Measurements from ENCODE around the gene VGLL4.
A peak's percentile ranks its signal among the peaks of the same experiment; 100 is the strongest.
"Not testable (repeated sequence)": the region's sequence is repeated elsewhere in the genome, so short reads cannot be mapped to it uniquely, and the experiment has no call there.

Gene VGLL4

GRCh38 chr3:11542551-11542950, 101.2 kb downstream of the VGLL4 start:
- Mint-ChIP-seq H3K4me1 (no peaks in the 10 kb centered on the region), H3K36me3 (peaks cover 5% of the 10 kb centered on the region), H3K4me3 (no peak overlapping the region), H3K27ac (no peak overlapping the region), H3K9me3 (peaks cover 4% of the 10 kb centered on the region)
- ATAC-seq (no peak), DNase-seq (ENCODE audit: low spot score in 2 of 2) (no peak)

GRCh38 chr3:11541321-11542303, 102.1 kb downstream of the VGLL4 start:
- Mint-ChIP-seq H3K4me1 (no peaks in the 10 kb centered on the region), H3K4me3 (no peak overlapping the region), H3K9me3 (no peaks in the 10 kb centered on the region), H3K36me3 (peaks cover under 1% of the 10 kb centered on the region), H3K27ac (peak overlapping the region; percentile 52)
- no peak for DNase-seq (ENCODE audit: low spot score in 2 of 2)
- ATAC-seq, result no peak

- H3K27ac Mint-ChIP-seq, result peak overlapping the region; percentile 16
- ATAC-seq (no peak), DNase-seq (ENCODE audit: low spot score in 2 of 2) (no peak)
- no peaks in the 10 kb centered on the region for H3K36me3 Mint-ChIP-seq
- H3K4me3 Mint-ChIP-seq, result no peak overlapping the region
- no peaks in the 10 kb centered on the region for H3K9me3 Mint-ChIP-seq
- H3K4me1 Mint-ChIP-seq, result no peaks in the 10 kb centered on the region
Observed at GRCh38 chr3:11539677-11540076, 104.0 kb downstream of the VGLL4 start.

DNA sequence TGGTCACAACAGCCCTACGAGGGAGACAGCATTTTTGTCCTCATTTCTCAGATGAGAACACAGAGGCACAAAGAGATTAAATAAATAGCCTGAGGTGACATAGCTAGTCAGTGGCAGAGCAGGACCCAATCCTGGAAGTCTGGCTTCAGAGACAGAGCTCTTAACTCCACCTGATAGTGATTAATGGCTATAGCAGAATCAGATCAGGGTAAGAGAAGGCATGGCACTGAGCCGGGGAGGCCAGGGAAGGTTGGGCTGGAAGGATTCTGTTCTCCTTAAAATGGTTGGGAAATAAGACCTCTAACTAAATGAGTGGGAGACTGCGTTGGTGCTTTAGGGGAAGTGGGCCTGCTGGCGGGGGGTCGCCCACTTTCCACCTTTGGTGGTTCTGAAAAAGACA, 104.5 kb downstream of the VGLL4 start:
- Mint-ChIP-seq H3K27ac (peak overlapping the region; percentile 16), H3K4me1 (no peaks in the 10 kb centered on the region), H3K4me3 (no peak overlapping the region), H3K9me3 (no peaks in the 10 kb centered on the region), H3K36me3 (no peaks in the 10 kb centered on the region)
- no peak for ATAC-seq
- no peak for DNase-seq (ENCODE audit: low spot score in 2 of 2)

GRCh38 chr3:11538581-11538980, 105.1 kb downstream of the VGLL4 start:
- ATAC-seq, result no peak
- H3K27ac Mint-ChIP-seq, result no peak overlapping the region
- H3K36me3 Mint-ChIP-seq, result no peaks in the 10 kb centered on the region
- H3K4me1 Mint-ChIP-seq, result no peaks in the 10 kb centered on the region
- no peak overlapping the region for H3K4me3 Mint-ChIP-seq
- DNase-seq (ENCODE audit: low spot score in 2 of 2), result no peak
- H3K9me3 Mint-ChIP-seq, result no peaks in the 10 kb centered on the region

GRCh38 chr3:11536936-11537612, 106.6 kb downstream of the VGLL4 start:
- Mint-ChIP-seq H3K36me3 (peaks cover 3% of the 10 kb centered on the region), H3K9me3 (no peaks in the 10 kb centered on the region), H3K4me1 (peaks cover 3% of the 10 kb centered on the region), H3K4me3 (no peak overlapping the region), H3K27ac (peak overlapping the region; percentile 24)
- DNase-seq (ENCODE audit: low spot score in 2 of 2) (no peak), ATAC-seq (no peak)

GRCh38 chr3:11536132-11536935, 107.4 kb downstream of the VGLL4 start:
- ATAC-seq (no peak), DNase-seq (ENCODE audit: low spot score in 2 of 2) (no peak)
- H3K36me3 Mint-ChIP-seq, result peaks cover 5% of the 10 kb centered on the region
- H3K4me1 Mint-ChIP-seq, result peaks cover 6% of the 10 kb centered on the region
- no peak overlapping the region for H3K4me3 Mint-ChIP-seq
- H3K27ac Mint-ChIP-seq, result peak overlapping the region; percentile 24
- H3K9me3 Mint-ChIP-seq, result no peaks in the 10 kb centered on the region

DNA sequence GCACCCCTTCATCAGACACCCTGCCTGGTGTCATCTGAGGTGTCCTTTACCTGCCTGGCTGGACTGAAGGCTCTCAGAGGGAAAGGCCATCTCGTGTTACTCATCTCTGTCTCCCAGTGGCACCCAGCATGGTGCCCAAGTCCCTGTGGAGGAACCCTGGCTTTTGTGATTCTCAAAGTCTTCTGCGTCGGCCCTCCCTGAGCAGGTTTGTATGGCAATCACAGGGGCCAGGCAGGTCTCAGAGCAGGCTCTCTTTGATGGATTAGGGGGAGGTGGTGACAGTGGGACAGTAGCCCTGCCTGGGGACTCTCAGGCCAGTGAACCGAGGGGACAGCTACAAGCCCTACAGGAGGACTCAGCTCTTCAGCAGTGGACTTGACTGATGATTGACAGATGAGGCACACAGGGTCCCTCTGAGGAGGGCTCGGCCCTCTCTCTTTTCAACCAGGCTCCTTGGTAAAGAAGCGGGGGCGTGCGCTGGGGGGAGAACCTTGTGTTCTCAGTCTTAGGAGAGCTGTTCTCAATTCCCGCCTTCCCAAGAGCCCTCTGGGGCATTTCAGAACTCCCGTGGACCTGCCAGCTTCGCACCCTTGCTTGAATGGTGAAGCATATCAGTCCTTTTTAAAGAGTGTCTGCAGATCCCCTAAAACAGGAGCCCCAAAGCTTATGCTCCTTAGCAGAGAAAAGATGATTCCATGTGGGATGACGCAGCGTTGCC, 108.3 kb downstream of the VGLL4 start:
- Mint-ChIP-seq H3K36me3 (peaks cover 10% of the 10 kb centered on the region), H3K27ac (no peak overlapping the region), H3K9me3 (no peaks in the 10 kb centered on the region), H3K4me1 (peaks cover 6% of the 10 kb centered on the region), H3K4me3 (no peak overlapping the region)
- ATAC-seq (no peak), DNase-seq (ENCODE audit: low spot score in 2 of 2) (no peak)

DNA sequence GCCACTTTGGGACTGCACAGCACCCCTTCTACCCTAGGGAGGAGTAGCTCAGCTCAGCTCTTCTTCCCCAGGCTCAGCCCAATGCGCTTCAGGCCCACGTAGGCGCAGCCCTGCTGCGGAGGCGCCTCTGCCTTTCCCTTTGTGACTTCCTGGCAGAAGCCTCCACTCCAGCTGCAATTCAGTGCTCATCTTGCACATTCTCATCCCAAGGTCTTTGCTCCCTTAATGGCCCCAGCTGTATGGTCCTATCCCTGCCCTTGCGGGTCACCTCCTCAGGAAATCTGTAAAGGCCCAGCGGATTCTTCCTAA, 109.0 kb downstream of the VGLL4 start:
- H3K27ac Mint-ChIP-seq, result no peak overlapping the region
- H3K4me3 Mint-ChIP-seq, result no peak overlapping the region
- no peak for ATAC-seq
- no peak for DNase-seq (ENCODE audit: low spot score in 2 of 2)
- H3K4me1 Mint-ChIP-seq, result peaks cover 6% of the 10 kb centered on the region
- H3K9me3 Mint-ChIP-seq, result no peaks in the 10 kb centered on the region
- peaks cover 10% of the 10 kb centered on the region for H3K36me3 Mint-ChIP-seq

DNA sequence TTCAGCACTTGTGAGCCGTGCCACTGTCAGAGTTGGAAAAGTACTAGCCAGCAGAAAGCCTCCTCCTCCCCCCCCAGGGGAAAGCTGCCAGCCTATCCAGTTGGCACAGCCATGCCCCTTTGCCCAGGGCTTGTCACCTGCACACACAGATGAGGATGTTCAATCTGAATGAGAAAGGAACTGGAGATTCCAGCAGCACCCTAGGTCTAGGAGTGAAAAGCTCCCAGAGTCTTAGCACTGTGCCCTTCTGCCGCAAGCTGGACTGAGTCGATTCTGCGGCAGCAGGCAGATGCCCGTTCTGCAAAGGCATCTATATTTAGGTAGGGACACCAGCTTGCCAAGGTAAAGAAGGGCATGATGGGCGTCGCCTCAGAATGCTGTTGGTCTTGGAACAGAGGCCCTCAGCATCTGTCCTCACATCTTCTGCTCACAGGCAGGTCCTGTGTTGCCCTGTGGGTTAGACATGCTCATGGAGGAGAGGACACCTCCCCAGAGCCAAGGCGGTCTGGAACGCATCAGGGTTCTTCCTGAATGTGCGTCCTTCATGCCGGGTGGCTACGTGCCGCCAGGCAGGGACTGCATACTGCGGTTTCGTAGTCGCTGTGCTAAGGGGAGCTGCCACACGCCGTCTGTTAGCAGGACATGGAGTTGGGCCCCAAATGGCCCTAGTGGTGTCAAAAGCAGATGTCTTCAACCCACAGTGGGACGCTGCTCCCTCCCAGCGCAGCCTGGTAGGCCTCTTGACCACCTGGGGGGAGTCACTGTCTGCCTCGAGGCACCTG, 109.5 kb downstream of the VGLL4 start:
- no peak overlapping the region for H3K27ac Mint-ChIP-seq

GRCh38 chr3:11532931-11533391, 110.8 kb downstream of the VGLL4 start:
- Mint-ChIP-seq H3K27ac (no peak overlapping the region), H3K4me1 (peaks cover 6% of the 10 kb centered on the region), H3K4me3 (no peak overlapping the region), H3K36me3 (peaks cover 10% of the 10 kb centered on the region), H3K9me3 (no peaks in the 10 kb centered on the region)
- ATAC-seq (no peak), DNase-seq (ENCODE audit: low spot score in 2 of 2) (no peak)

More for the DNA sequence above, 109.5 kb downstream of the VGLL4 start:
- H3K4me3 Mint-ChIP-seq, result no peak overlapping the region
- DNase-seq (ENCODE audit: low spot score in 2 of 2) (no peak), ATAC-seq (no peak)
- no peaks in the 10 kb centered on the region for H3K9me3 Mint-ChIP-seq
- H3K36me3 Mint-ChIP-seq, result peaks cover 10% of the 10 kb centered on the region
- peaks cover 6% of the 10 kb centered on the region for H3K4me1 Mint-ChIP-seq

- Mint-ChIP-seq H3K36me3 (peaks cover 10% of the 10 kb centered on the region), H3K4me3 (no peak overlapping the region), H3K9me3 (peaks cover 3% of the 10 kb centered on the region), H3K4me1 (peaks cover 6% of the 10 kb centered on the region), H3K27ac (peak overlapping the region; percentile 45)
- no peak for ATAC-seq
- DNase-seq (ENCODE audit: low spot score in 2 of 2), result no peak
Observed at GRCh38 chr3:11530153-11530721, 113.5 kb downstream of the VGLL4 start.

GRCh38 chr3:11529281-11529680, 114.4 kb downstream of the VGLL4 start:
- no peak for ATAC-seq
- Mint-ChIP-seq H3K27ac (no peak overlapping the region), H3K9me3 (peaks cover 3% of the 10 kb centered on the region), H3K4me3 (no peak overlapping the region), H3K4me1 (peaks cover 6% of the 10 kb centered on the region), H3K36me3 (peaks cover 10% of the 10 kb centered on the region)
- DNase-seq (ENCODE audit: low spot score in 2 of 2), result no peak

- not testable (repeated sequence) for ATAC-seq, H3K4me1 Mint-ChIP-seq, H3K27ac Mint-ChIP-seq
Observed at GRCh38 chr3:11526121-11526520, 117.6 kb downstream of the VGLL4 start.

More at GRCh38 chr3:11526121-11526520, 117.6 kb downstream of the VGLL4 start:
- H3K4me3 Mint-ChIP-seq; H3K36me3 Mint-ChIP-seq; DNase-seq (ENCODE audit: low spot score in 2 of 2); H3K9me3 Mint-ChIP-seq: not testable (repeated sequence)

Measured in stimulated activated effector memory CD8-positive, alpha-beta T cell treated with anti-CD3 and anti-CD28 coated beads, Interleukin-12 subunit alpha, Interleukin-12 subunit beta, amount 100 ng/mL, for 72 hours (primary cell).